Naive B cell (primary cell): ENCODE results near the gene ELANE. TPM values are rescaled to one million over a fixed set of nuclear protein-coding genes. Genes with fewer than 3 reads are reported as not detected.
"Not testable (repeated sequence)": the region's sequence is repeated elsewhere in the genome, so short reads cannot be mapped to it uniquely, and the experiment has no call there.

Experiments
- ATAC-seq, 2 donors: fragments of 150-1000 bp; cut with Tn5 transposase; 2 replicates each; pipeline ENCODE4 v1.10.0; 2021; ENCODE audit warnings: low read depth in 2 of 2, mild to moderate bottlenecking in 2 of 2, moderate library complexity in 2 of 2
- DNase-seq: peaks from one replicate; pipeline ENCODE4 v3.0.0; 2022
- H3K27ac Mint-ChIP-seq, 6 donors: one replicate each; pipeline ENCODE4 v1.8.0; 2020 to 2022; ENCODE audit warnings: mild to moderate bottlenecking in 6 of 6, mixed read lengths in 6 of 6, moderate library complexity in 5 of 6, inconsistent platforms in 2 of 6
- H3K27me3 Mint-ChIP-seq, 3 donors: one replicate each; pipeline ENCODE4 v1.8.0; 2021 to 2022; ENCODE audit warnings: mixed read lengths in 3 of 3, mild to moderate bottlenecking in 1 of 3
- H3K36me3 Mint-ChIP-seq, 2 donors: one replicate each; pipeline ENCODE4 v1.8.0; 2020 to 2022; ENCODE audit warnings: mixed read lengths in 2 of 2, inconsistent platforms in 1 of 2, mild to moderate bottlenecking in 1 of 2
- H3K4me1 Mint-ChIP-seq, 3 donors: one replicate each; pipeline ENCODE4 v1.8.0; 2020 to 2022; ENCODE audit warnings: mixed read lengths in 3 of 3, inconsistent platforms in 1 of 3, mild to moderate bottlenecking in 1 of 3, moderate library complexity in 1 of 3
- H3K4me3 Mint-ChIP-seq, 8 donors: one replicate each; pipeline ENCODE4 v1.8.0; 2020 to 2022; ENCODE audit warnings: mild to moderate bottlenecking in 8 of 8, mixed read lengths in 8 of 8, moderate library complexity in 8 of 8, inconsistent platforms in 2 of 8
- H3K9me3 Mint-ChIP-seq, 7 donors: one replicate each; pipeline ENCODE4 v1.8.0; 2020 to 2022; ENCODE audit warnings: mixed read lengths in 7 of 7, mild to moderate bottlenecking in 5 of 7, inconsistent platforms in 2 of 7, moderate library complexity in 1 of 7
- polyA plus RNA-seq, 6 donors: library from polyadenylated mRNA; unstranded; fragments of 300-500 nt; fragmentation: Illumina TruSeq; gene quantifications; one replicate each; pipeline ENCODE4 v1.2.3, GENCODE V29; 2021; ENCODE audit warnings: low read depth in 6 of 6

Gene ELANE
- polyA plus RNA-seq, 6 donors from 2014 or later: not detected

GRCh38 chr19:853014-853585, 997 bp downstream of the ELANE start:
- H3K9me3 Mint-ChIP-seq: no peaks in the 10 kb centered on the region
- H3K4me1 Mint-ChIP-seq: peaks cover 0 to 3% (median 0%) of the 10 kb centered on the region in 3 donors
- H3K27ac Mint-ChIP-seq: no peak overlapping the region
- H3K27me3 Mint-ChIP-seq: peaks cover 0 to 41% (median 14%) of the 10 kb centered on the region in 3 donors
- DNase-seq: no peak
- H3K36me3 Mint-ChIP-seq: no peaks in the 10 kb centered on the region
- no peak overlapping the region for H3K4me3 Mint-ChIP-seq
- ATAC-seq: no peak

GRCh38 chr19:853614-854220, 1.6 kb downstream of the ELANE start:
- ATAC-seq, H3K4me1 Mint-ChIP-seq, H3K9me3 Mint-ChIP-seq, H3K4me3 Mint-ChIP-seq, DNase-seq, H3K36me3 Mint-ChIP-seq, H3K27ac Mint-ChIP-seq: not testable (repeated sequence)
- H3K27me3 Mint-ChIP-seq: peaks cover 0 to 41% (median 10%) of the 10 kb centered on the region in 3 donors

- DNase-seq (no peak), ATAC-seq (no peak)
- Mint-ChIP-seq H3K4me3 (no peak overlapping the region), H3K36me3 (no peaks in the 10 kb centered on the region), H3K27me3 (peaks cover 0 to 40% (median 10%) of the 10 kb centered on the region in 3 donors), H3K9me3 (no peaks in the 10 kb centered on the region), H3K4me1 (peaks cover 0 to 6% (median 3%) of the 10 kb centered on the region in 3 donors), H3K27ac (no peak overlapping the region)
Measured at GRCh38 chr19:854549-854948, 2.4 kb downstream of the ELANE start.

- no peak overlapping the region for H3K27ac Mint-ChIP-seq
- peaks cover 0 to 35% (median 10%) of the 10 kb centered on the region in 3 donors for H3K27me3 Mint-ChIP-seq
- no peaks in the 10 kb centered on the region for H3K36me3 Mint-ChIP-seq
- DNase-seq: no peak
- H3K9me3 Mint-ChIP-seq: no peaks in the 10 kb centered on the region
- H3K4me1 Mint-ChIP-seq: peaks cover 0 to 10% (median 3%) of the 10 kb centered on the region in 3 donors
- ATAC-seq: no peak
- H3K4me3 Mint-ChIP-seq: no peak overlapping the region
Measured at GRCh38 chr19:855142-855541, 3.0 kb downstream of the ELANE start.

GRCh38 chr19:855566-856120, 3.5 kb downstream of the ELANE start:
- H3K27me3 Mint-ChIP-seq: peaks cover 0 to 30% (median 5%) of the 10 kb centered on the region in 3 donors
- no peak for DNase-seq
- ATAC-seq: no peak

GRCh38 chr19:858284-858683, 6.2 kb downstream of the ELANE start:
- Mint-ChIP-seq H3K27ac (peak overlapping the region in 2 of 6 donors; percentile 47 to 62), H3K9me3 (peaks cover 0 to 4% (median 0%) of the 10 kb centered on the region in 7 donors), H3K4me3 (peak overlapping the region in 1 of 8 donors; percentile 25), H3K36me3 (no peaks in the 10 kb centered on the region), H3K4me1 (peaks cover 7 to 20% (median 14%) of the 10 kb centered on the region in 3 donors), H3K27me3 (peaks cover 0 to 22% (median 5%) of the 10 kb centered on the region in 3 donors)
- ATAC-seq (no peak), DNase-seq (no peak)

More at GRCh38 chr19:855566-856120, 3.5 kb downstream of the ELANE start:
- Mint-ChIP-seq H3K27ac (no peak overlapping the region), H3K36me3 (no peaks in the 10 kb centered on the region), H3K4me1 (peaks cover 0 to 10% (median 3%) of the 10 kb centered on the region in 3 donors), H3K4me3 (no peak overlapping the region), H3K9me3 (no peaks in the 10 kb centered on the region)

GRCh38 chr19:858868-859843, 7.1 kb downstream of the ELANE start, which contains the start of gene CFD:
Gene CFD, plus strand, starts transcription at chr19:859664. Its CDS starts 26 bp downstream, at chr19:859690.
- Mint-ChIP-seq H3K36me3 (no peaks in the 10 kb centered on the region), H3K27me3 (peaks cover 0 to 22% (median 10%) of the 10 kb centered on the region in 3 donors), H3K4me1 (peaks cover 11 to 26% (median 23%) of the 10 kb centered on the region in 3 donors), H3K27ac (peak within 1 kb of the TSS in 2 of 6 donors; percentile 62 to 71), H3K9me3 (peaks cover 0 to 4% (median 0%) of the 10 kb centered on the region in 7 donors), H3K4me3 (peak within 1 kb of the TSS in 6 of 8 donors; percentile 12 to 76 (median 35))
- ATAC-seq: no peak
- no peak for DNase-seq

GRCh38 chr19:861141-861755, 9.1 kb downstream of the ELANE start:
- Mint-ChIP-seq H3K27ac (peak overlapping the region in 1 of 6 donors; percentile 69), H3K4me1 (peaks cover 11 to 31% (median 26%) of the 10 kb centered on the region in 3 donors), H3K27me3 (peaks cover 0 to 22% (median 10%) of the 10 kb centered on the region in 3 donors), H3K36me3 (no peaks in the 10 kb centered on the region), H3K9me3 (peaks cover 0 to 4% (median 0%) of the 10 kb centered on the region in 7 donors), H3K4me3 (peak overlapping the region in 1 of 8 donors; percentile 70)
- no peak for DNase-seq
- no peak for ATAC-seq

- peaks cover 11 to 31% (median 26%) of the 10 kb centered on the region in 3 donors for H3K4me1 Mint-ChIP-seq
- no peaks in the 10 kb centered on the region for H3K36me3 Mint-ChIP-seq
- H3K27me3 Mint-ChIP-seq: peaks cover 0 to 22% (median 10%) of the 10 kb centered on the region in 3 donors
- peak overlapping the region in 2 of 6 donors; percentile 69 to 89 for H3K27ac Mint-ChIP-seq
- peaks cover 0 to 4% (median 0%) of the 10 kb centered on the region in 7 donors for H3K9me3 Mint-ChIP-seq
- peak; percentile 25 for DNase-seq
- ATAC-seq: peak in 1 of 2 donors; percentile 7
- H3K4me3 Mint-ChIP-seq: peak overlapping the region in 5 of 8 donors; percentile 25 to 72 (median 71)
Measured at GRCh38 chr19:861756-862580, 9.9 kb downstream of the ELANE start.

- peak; percentile 35 to 46 for ATAC-seq
- Mint-ChIP-seq H3K36me3 (peaks cover 0 to 7% of the 10 kb centered on the region in 2 donors), H3K27me3 (peaks cover 0 to 18% (median 10%) of the 10 kb centered on the region in 3 donors), H3K4me1 (peaks cover 15 to 33% (median 29%) of the 10 kb centered on the region in 3 donors), H3K9me3 (peaks cover 0 to 4% (median 0%) of the 10 kb centered on the region in 7 donors), H3K27ac (peak overlapping the region in 5 of 6 donors; percentile 57 to 97 (median 89)), H3K4me3 (peak overlapping the region; percentile 56 to 95 (median 84))
- peak; percentile 65 for DNase-seq
Measured at GRCh38 chr19:862581-863314, 10.6 kb downstream of the ELANE start.

- Mint-ChIP-seq H3K36me3 (peaks cover 0 to 7% of the 10 kb centered on the region in 2 donors), H3K9me3 (peaks cover 0 to 4% (median 0%) of the 10 kb centered on the region in 7 donors), H3K27ac (peak overlapping the region in 5 of 6 donors; percentile 89 to 97 (median 95)), H3K4me3 (peak overlapping the region; percentile 70 to 95 (median 88)), H3K27me3 (peaks cover 0 to 15% (median 10%) of the 10 kb centered on the region in 3 donors), H3K4me1 (peaks cover 15 to 33% (median 28%) of the 10 kb centered on the region in 3 donors)
- DNase-seq (no peak), ATAC-seq (no peak)
Measured at GRCh38 chr19:863315-863620, 11.2 kb downstream of the ELANE start.
